ENCODE measurements around the gene GOLGA8H. TPM values are rescaled to one million over a fixed set of nuclear protein-coding genes. Genes with fewer than 3 reads are reported as not detected.
A peak's percentile ranks its signal among the peaks of the same experiment; 100 is the strongest.
"Not testable (repeated sequence)": the region's sequence is repeated elsewhere in the genome, so short reads cannot be mapped to it uniquely, and the experiment has no call there.

The GOLGA8H gene, protein sequence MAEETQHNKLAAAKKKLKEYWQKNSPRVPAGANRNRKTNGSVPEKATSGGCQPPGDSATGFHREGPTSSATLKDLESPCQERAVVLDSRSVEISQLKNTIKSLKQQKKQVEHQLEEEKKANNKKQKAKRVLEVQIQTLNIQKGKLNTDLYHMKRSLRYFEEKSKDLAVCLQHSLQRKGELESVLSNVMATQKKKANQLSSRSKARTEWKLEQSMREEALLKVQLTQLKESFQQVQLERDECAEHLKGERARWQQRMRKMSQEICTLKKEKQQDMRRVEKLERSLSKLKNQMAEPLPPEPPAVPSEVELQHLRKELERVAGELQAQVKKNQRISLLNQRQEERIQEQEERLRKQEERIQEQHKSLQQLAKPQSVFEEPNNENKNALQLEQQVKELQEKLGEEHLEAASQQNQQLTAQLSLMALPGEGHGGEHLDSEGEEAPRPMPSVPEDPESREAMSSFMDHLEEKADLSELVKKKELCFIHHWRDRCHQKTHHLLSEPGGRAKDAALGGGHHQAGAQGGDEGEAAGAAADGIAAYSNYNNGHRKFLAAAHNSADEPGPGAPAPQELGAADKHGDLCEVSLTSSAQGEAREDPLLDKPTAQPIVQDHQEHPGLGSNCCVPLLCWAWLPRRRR
- total RNA-seq (2014; rRNA removed; shearing (Covaris generic)) = 0.44 and 0.45 TPM in 2 replicates

- not testable (repeated sequence) for H3K4me3 ChIP-seq (ENCODE audit: insufficient read depth, low read depth, low read length); H3K27me3 ChIP-seq (ENCODE audit: control insufficient read depth, insufficient read depth, low read length); H3K36me3 ChIP-seq (replicated peaks; ENCODE audit: control insufficient read depth, insufficient read depth, low read length); DNase-seq
These were observed at the start of gene GOLGA8H for GRCh38 chr15:30603796-30604195. Gene GOLGA8H (plus strand): TSS chr15:30604028. CDS start chr15:30604126, 98 bp downstream.

DNA sequence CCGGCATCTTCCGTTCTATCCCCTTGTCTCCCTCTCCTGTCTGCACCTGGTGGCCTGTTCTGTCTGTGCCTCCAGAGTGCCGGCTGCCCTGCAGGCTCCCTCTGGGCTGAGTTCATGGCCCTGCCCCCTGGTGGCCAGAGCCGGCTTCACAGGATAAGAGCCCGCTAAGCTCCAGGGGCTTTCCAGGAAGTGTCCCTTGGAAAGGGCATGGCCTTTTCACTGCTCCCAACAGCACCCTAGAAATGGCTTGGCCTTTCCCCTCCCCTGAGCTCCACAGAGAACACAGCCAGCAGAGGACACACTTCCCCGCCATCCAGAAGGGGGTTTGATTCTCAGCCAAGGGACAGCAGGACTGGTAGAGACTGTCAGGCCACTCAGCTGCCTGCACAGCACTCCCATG lies 36.9 kb upstream of the GOLGA8H start:
- H3K4me3 ChIP-seq (ENCODE audit: insufficient read depth, low read depth, low read length); H3K27me3 ChIP-seq (ENCODE audit: control insufficient read depth, insufficient read depth, low read length); DNase-seq; H3K36me3 ChIP-seq (replicated peaks; ENCODE audit: control insufficient read depth, insufficient read depth, low read length): not testable (repeated sequence)

DNA sequence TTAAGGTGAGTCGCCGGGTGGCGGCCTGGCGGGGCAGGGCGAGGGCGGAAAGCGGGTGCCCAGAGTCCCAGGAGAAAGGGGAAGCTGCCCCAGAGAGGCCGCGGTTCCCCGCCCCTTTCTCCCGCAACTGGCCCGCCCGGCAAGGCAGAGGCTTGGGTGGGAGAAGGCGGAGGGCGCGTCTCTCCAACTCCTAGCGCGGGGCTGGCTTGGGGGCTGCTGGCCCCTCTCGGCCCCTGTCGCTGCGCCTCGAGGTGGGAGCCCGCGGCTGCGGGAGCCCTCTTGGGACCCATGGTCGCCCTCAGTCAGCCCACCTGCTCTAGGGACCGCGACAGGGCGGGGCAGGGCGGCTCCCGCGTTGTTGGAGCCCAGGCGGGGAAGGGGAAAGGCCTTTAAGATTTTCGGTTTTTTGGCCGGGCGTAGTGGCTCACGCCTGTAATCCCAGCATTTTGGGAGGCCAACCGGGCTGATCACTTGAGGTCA lies 30.8 kb upstream of the GOLGA8H start:
- not testable (repeated sequence) for H3K36me3 ChIP-seq (replicated peaks; ENCODE audit: control insufficient read depth, insufficient read depth, low read length); DNase-seq; H3K27me3 ChIP-seq (ENCODE audit: control insufficient read depth, insufficient read depth, low read length)
- H3K4me3 ChIP-seq (ENCODE audit: insufficient read depth, low read depth, low read length) = peak overlapping the region; percentile 22; the same call in 1 of the 2 replicates

DNA sequence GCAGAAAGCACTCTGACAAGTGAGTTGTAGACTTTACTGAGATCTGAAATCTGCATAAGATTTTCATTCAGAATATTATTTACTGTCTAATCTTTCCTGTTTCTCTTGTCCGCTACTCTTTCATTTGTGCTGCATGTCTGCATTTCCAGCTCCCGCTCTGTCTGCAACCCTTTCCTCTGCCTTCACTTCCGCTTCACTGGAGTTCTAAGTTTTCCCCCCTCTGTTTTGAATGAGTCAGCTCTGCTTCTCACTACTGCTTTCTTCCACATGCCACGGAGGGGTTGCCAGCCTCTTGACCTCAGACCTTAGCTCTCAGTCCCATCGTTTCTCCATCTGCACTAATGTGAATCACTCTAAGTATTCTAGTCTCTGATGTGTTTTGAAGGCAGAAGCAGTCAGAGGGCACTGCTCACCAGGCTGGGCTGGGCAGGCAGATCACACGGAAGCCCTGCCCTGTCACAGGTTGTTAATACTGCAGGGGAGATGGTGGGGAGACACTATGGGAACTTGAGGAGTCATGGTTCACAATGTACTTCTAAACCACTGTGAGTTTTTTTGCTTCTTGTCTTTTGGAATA lies 24.3 kb upstream of the GOLGA8H start:
- H3K4me3 ChIP-seq (ENCODE audit: insufficient read depth, low read depth, low read length); DNase-seq; H3K27me3 ChIP-seq (ENCODE audit: control insufficient read depth, insufficient read depth, low read length); H3K36me3 ChIP-seq (replicated peaks; ENCODE audit: control insufficient read depth, insufficient read depth, low read length): not testable (repeated sequence)

DNA sequence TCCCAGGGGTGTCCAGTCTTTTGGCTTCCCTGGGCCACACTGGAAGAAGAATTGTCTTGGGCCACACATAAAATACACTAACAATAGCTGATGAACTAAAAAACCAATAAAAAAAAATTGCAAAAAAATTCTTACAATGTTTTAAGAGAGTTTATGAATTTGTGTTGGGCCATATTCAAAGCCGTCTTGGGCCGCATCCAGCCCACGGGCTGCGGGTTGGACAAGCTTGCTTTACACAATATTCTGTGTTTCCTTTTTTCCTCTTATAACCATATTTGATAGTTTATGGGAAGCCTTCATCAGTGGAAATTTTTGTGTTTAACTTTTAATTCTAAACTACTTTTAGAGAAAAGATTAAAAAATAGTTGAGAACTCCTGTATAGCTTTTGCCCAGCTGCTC lies 23.1 kb upstream of the GOLGA8H start:
- H3K4me3 ChIP-seq (ENCODE audit: insufficient read depth, low read depth, low read length); H3K36me3 ChIP-seq (replicated peaks; ENCODE audit: control insufficient read depth, insufficient read depth, low read length); H3K27me3 ChIP-seq (ENCODE audit: control insufficient read depth, insufficient read depth, low read length); DNase-seq: not testable (repeated sequence)

- H3K4me3 ChIP-seq (ENCODE audit: insufficient read depth, low read depth, low read length); H3K36me3 ChIP-seq (replicated peaks; ENCODE audit: control insufficient read depth, insufficient read depth, low read length); DNase-seq; H3K27me3 ChIP-seq (ENCODE audit: control insufficient read depth, insufficient read depth, low read length): not testable (repeated sequence)
These were observed 4.9 kb upstream of the GOLGA8H start for GRCh38 chr15:30598953-30599352.

- H3K27me3 ChIP-seq (ENCODE audit: control insufficient read depth, insufficient read depth, low read length); DNase-seq; H3K36me3 ChIP-seq (replicated peaks; ENCODE audit: control insufficient read depth, insufficient read depth, low read length); H3K4me3 ChIP-seq (ENCODE audit: insufficient read depth, low read depth, low read length): not testable (repeated sequence)
These were observed 8.4 kb downstream of the GOLGA8H start for GRCh38 chr15:30612271-30612670.

DNA sequence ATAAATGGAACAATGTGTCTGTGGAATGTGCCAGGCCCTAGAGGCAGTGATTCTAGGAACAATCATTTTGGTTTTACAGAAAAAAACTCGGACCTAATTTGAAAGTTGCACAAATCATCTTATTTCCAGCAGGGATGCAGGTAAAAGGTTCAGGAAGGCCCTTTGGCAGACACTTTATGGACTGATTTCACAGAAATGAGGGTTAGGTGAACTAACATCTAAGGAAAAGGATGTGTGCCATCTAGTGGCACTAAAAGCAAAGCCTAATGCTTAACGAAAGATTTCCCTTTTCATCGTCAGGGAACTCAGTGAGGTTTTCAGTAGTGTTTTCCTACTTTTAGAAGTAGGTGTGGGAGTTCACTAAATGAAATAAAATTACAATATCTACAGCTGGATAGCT lies 17.5 kb downstream of the GOLGA8H start:
- H3K4me3 ChIP-seq (ENCODE audit: insufficient read depth, low read depth, low read length); H3K27me3 ChIP-seq (ENCODE audit: control insufficient read depth, insufficient read depth, low read length); H3K36me3 ChIP-seq (replicated peaks; ENCODE audit: control insufficient read depth, insufficient read depth, low read length); DNase-seq: not testable (repeated sequence)

GRCh38 chr15:30625436-30626193 lies 21.8 kb downstream of the GOLGA8H start, which contains the start of gene ARHGAP11B:
Gene ARHGAP11B (plus strand): TSS chr15:30626128.
- H3K4me3 ChIP-seq (ENCODE audit: insufficient read depth, low read depth, low read length) = peak within 1 kb of the TSS; percentile 73
- H3K27me3 ChIP-seq (ENCODE audit: control insufficient read depth, insufficient read depth, low read length); H3K36me3 ChIP-seq (replicated peaks; ENCODE audit: control insufficient read depth, insufficient read depth, low read length): not testable (repeated sequence)
- peak; percentile 75 for DNase-seq

DNA sequence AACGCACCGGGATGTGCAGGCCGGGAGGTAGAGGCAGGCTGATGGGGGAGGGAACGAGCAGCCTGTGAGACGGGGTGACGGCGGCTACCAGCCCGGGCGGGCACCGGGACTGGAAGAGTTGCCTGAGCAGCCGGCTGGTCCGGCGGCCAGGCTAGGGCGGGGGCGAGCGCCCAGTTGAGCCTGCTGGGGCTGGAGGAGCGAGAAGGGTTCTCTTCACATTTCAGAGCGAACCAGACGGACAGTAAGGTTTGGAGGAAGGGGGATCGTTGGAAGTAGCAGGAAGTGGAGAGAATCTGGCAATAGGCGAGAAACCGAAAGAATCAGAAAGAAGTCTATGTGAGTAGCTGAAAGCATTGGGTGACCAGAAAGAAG lies 22.4 kb downstream of the GOLGA8H start:
- H3K27me3 ChIP-seq (ENCODE audit: control insufficient read depth, insufficient read depth, low read length); H3K36me3 ChIP-seq (replicated peaks; ENCODE audit: control insufficient read depth, insufficient read depth, low read length): not testable (repeated sequence)
- DNase-seq = peak; percentile 15
- H3K4me3 ChIP-seq (ENCODE audit: insufficient read depth, low read depth, low read length) = peak overlapping the region; percentile 73

GRCh38 chr15:30626632-30627031 lies 22.8 kb downstream of the GOLGA8H start:
- DNase-seq; H3K36me3 ChIP-seq (replicated peaks; ENCODE audit: control insufficient read depth, insufficient read depth, low read length); H3K27me3 ChIP-seq (ENCODE audit: control insufficient read depth, insufficient read depth, low read length): not testable (repeated sequence)
- peak overlapping the region; percentile 73 for H3K4me3 ChIP-seq (ENCODE audit: insufficient read depth, low read depth, low read length)

GRCh38 chr15:30650012-30650929 lies 46.4 kb downstream of the GOLGA8H start:
- peaks cover 5% of the 10 kb centered on the region for H3K36me3 ChIP-seq (replicated peaks; ENCODE audit: control insufficient read depth, insufficient read depth, low read length)
- no peak overlapping the region for H3K4me3 ChIP-seq (ENCODE audit: insufficient read depth, low read depth, low read length)
- H3K27me3 ChIP-seq (ENCODE audit: control insufficient read depth, insufficient read depth, low read length) = no peaks in the 10 kb centered on the region
- no peak for DNase-seq

- not testable (repeated sequence) for H3K27me3 ChIP-seq (ENCODE audit: control insufficient read depth, insufficient read depth, low read length); H3K36me3 ChIP-seq (replicated peaks; ENCODE audit: control insufficient read depth, insufficient read depth, low read length); H3K4me3 ChIP-seq (ENCODE audit: insufficient read depth, low read depth, low read length); DNase-seq
These were observed 57.3 kb downstream of the GOLGA8H start for GRCh38 chr15:30661154-30661553.
